Mammary epithelial cell (primary cell): ENCODE measurements around the gene PMVK.

Experiments
- EZH2 ChIP-seq: IDR thresholded peaks from 2 replicates; pipeline ENCODE4 v1.6.1; 2012; ENCODE audit warnings: low read length, inconsistent platforms, borderline replicate concordance
- TF ChIP-seq, protein P1 (sequence below), 2 donors: IDR thresholded peaks in 1 of 2; conservative IDR thresholded peaks in 1 of 2; 2 replicates each; pipeline ENCODE4 v1.5.1; 2011 to 2012; ENCODE audit warnings: inconsistent platforms in 2 of 2, low read length in 2 of 2, mild to moderate bottlenecking in 2 of 2, control low read depth in 1 of 2, low read depth in 1 of 2; ENCODE audit not compliant: insufficient read depth in 1 of 2; ENCODE audit errors: extremely low read depth in 1 of 2

DNA sequence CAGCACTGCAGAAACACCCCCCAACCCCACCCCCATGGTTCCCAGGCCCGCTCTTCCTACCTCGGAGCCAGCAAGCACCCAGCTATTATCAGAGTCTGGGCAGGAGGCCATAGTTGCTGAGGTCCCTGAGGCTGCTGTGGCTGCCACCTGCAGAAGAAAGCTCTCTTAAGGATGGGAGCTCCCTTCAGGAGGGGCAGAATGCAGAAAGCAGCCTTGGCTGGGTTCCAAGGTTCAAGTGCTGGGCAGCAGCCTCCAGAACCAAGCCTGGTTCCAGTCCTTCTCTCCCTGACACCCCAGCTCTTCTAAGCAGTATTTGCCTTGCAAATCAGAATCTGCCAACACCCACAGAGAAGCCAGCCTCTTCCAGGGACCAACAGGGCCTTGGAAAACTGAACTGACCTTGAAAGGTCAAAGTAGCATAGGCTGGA is 17.1 kb upstream of the PMVK start:
- TF ChIP-seq, protein P1, sequence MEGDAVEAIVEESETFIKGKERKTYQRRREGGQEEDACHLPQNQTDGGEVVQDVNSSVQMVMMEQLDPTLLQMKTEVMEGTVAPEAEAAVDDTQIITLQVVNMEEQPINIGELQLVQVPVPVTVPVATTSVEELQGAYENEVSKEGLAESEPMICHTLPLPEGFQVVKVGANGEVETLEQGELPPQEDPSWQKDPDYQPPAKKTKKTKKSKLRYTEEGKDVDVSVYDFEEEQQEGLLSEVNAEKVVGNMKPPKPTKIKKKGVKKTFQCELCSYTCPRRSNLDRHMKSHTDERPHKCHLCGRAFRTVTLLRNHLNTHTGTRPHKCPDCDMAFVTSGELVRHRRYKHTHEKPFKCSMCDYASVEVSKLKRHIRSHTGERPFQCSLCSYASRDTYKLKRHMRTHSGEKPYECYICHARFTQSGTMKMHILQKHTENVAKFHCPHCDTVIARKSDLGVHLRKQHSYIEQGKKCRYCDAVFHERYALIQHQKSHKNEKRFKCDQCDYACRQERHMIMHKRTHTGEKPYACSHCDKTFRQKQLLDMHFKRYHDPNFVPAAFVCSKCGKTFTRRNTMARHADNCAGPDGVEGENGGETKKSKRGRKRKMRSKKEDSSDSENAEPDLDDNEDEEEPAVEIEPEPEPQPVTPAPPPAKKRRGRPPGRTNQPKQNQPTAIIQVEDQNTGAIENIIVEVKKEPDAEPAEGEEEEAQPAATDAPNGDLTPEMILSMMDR (conservative IDR thresholded peaks at IDR 0.05 in 1 of 2, IDR thresholded peaks at IDR 0.05 in 1 of 2; ENCODE audit: extremely low read depth in 1 of 2, insufficient read depth in 1 of 2, low read depth in 1 of 2, low read length in 2 of 2), result no peak
- TF ChIP-seq EZH2, result no peak
